ENCODE results near the gene IFNL3. TPM values are rescaled to one million over a fixed set of nuclear protein-coding genes. Genes with fewer than 3 reads are reported as not detected.
"Not testable (repeated sequence)": the region's sequence is repeated elsewhere in the genome, so short reads cannot be mapped to it uniquely, and the experiment has no call there.

Gene IFNL3
- not detected in 3 replicates for total RNA-seq

GRCh38 chr19:39244410-39245100 is at the start of gene IFNL3:
IFNL3 (minus strand) TSS chr19:39245006; CDS start chr19:39244967, 39 bp downstream.
- not testable (repeated sequence) for H3K36me3 Mint-ChIP-seq; H3K4me3 Mint-ChIP-seq; DNase-seq (ENCODE audit: low spot score in 2 of 2, unreplicated experiment in 2 of 2); H3K27ac Mint-ChIP-seq; H3K9me3 Mint-ChIP-seq
- H3K27me3 Mint-ChIP-seq (ENCODE audit: low read depth): peaks cover 56% of the 10 kb centered on the region
- H3K4me1 Mint-ChIP-seq: peaks cover 10% of the 10 kb centered on the region

GRCh38 chr19:39293394-39293793 is 48.6 kb upstream of the IFNL3 start:
- peaks cover 5% of the 10 kb centered on the region for H3K9me3 Mint-ChIP-seq
- no peak for DNase-seq (ENCODE audit: low spot score in 2 of 2, unreplicated experiment in 2 of 2)
- peaks cover 2% of the 10 kb centered on the region for H3K4me1 Mint-ChIP-seq
- H3K36me3 Mint-ChIP-seq: no peaks in the 10 kb centered on the region
- no peak overlapping the region for H3K4me3 Mint-ChIP-seq
- no peak for TF ChIP-seq CTCF (IDR thresholded peaks at IDR 0.05; ENCODE audit: unreplicated experiment)
- H3K27ac Mint-ChIP-seq: no peak overlapping the region
- peaks cover 54% of the 10 kb centered on the region for H3K27me3 Mint-ChIP-seq (ENCODE audit: low read depth)

GRCh38 chr19:39284032-39284431 is 39.2 kb upstream of the IFNL3 start:
- Mint-ChIP-seq H3K27ac (no peak overlapping the region), H3K4me3 (no peak overlapping the region), H3K4me1 (no peaks in the 10 kb centered on the region), H3K36me3 (no peaks in the 10 kb centered on the region), H3K9me3 (peaks cover 36% of the 10 kb centered on the region), H3K27me3 (ENCODE audit: low read depth) (peaks cover 66% of the 10 kb centered on the region)
- DNase-seq (ENCODE audit: low spot score in 2 of 2, unreplicated experiment in 2 of 2): no peak
- TF ChIP-seq CTCF (IDR thresholded peaks at IDR 0.05; ENCODE audit: unreplicated experiment): no peak

DNA sequence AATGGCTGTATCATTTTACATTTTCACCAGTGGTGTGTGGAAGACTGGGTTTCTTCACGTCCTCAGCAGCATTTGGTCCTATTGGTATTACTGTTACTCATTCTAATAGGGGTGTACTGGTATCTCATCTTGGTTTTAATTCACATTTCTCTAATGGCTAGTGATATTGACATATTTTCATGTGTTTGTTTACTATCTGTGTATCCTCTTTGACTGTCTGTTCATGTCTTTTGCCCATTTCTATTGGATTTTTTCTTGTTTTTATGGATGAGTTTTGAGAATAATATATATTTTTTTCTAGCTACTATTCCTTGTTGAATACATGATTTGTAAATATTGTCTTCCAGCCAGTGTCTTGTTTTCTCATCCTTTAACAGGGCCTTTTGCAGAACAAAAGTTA is 37.2 kb upstream of the IFNL3 start:
- Mint-ChIP-seq H3K9me3 (peaks cover 28% of the 10 kb centered on the region), H3K27me3 (ENCODE audit: low read depth) (peaks cover 59% of the 10 kb centered on the region), H3K27ac (no peak overlapping the region), H3K4me3 (no peak overlapping the region), H3K36me3 (no peaks in the 10 kb centered on the region), H3K4me1 (peaks cover 3% of the 10 kb centered on the region)
- DNase-seq (ENCODE audit: low spot score in 2 of 2, unreplicated experiment in 2 of 2): no peak
- TF ChIP-seq CTCF (IDR thresholded peaks at IDR 0.05; ENCODE audit: unreplicated experiment): no peak

GRCh38 chr19:39277598-39277997 is 32.8 kb upstream of the IFNL3 start:
- no peak for TF ChIP-seq CTCF (IDR thresholded peaks at IDR 0.05; ENCODE audit: unreplicated experiment)
- Mint-ChIP-seq H3K9me3 (peaks cover 11% of the 10 kb centered on the region), H3K27ac (no peak overlapping the region), H3K4me3 (no peak overlapping the region), H3K27me3 (ENCODE audit: low read depth) (peaks cover 50% of the 10 kb centered on the region), H3K36me3 (no peaks in the 10 kb centered on the region), H3K4me1 (peaks cover 6% of the 10 kb centered on the region)
- DNase-seq (ENCODE audit: low spot score in 2 of 2, unreplicated experiment in 2 of 2): no peak

DNA sequence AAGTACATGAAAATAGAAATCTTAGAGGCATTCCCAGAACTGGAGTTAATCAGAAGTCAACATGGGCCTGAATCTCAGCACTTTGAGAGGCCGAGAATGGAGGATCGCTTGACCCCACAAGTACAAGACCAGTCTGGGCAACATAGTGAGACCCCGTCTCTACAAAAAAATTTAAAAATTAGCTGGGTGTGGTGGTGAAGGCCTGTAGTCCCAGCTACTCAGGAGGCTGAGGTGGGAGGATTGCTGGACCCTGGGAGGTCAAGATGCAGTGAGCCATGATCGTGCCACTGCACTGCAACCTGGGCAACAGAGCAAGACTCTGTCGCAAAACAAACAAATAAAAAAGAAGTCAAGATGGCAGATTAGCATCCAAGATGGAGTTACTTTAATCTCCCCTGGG is 31.9 kb upstream of the IFNL3 start:
- Mint-ChIP-seq H3K27me3 (ENCODE audit: low read depth) (peaks cover 48% of the 10 kb centered on the region), H3K4me3 (no peak overlapping the region), H3K36me3 (no peaks in the 10 kb centered on the region), H3K4me1 (peaks cover 6% of the 10 kb centered on the region), H3K9me3 (peaks cover 5% of the 10 kb centered on the region), H3K27ac (no peak overlapping the region)
- no peak for DNase-seq (ENCODE audit: low spot score in 2 of 2, unreplicated experiment in 2 of 2)
- TF ChIP-seq CTCF (IDR thresholded peaks at IDR 0.05; ENCODE audit: unreplicated experiment): no peak

All from mesothelial cell of epicardium (in vitro differentiated cells).